ENCODE data around the gene TRRAP.

Gene TRRAP

DNA sequence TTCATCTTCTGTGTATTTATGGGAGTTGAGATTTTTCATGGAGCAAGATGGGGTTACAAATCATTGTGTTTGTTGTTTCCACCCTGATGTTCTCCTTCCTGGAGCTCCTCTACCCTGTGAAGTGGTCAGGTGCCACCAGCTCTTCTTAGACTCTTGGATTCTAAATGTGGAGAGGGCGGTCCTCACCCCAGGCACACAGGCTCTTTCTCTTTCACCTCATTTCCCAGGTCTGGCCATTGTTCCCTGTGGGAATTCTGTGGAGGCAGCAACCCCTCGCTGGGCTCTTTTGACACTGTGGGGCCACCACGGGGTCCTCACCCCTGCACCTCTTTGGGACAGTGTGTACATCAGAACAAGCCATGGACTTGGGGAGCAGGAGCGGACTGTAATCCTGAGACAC lies 95.9 kb downstream of the TRRAP start:
- DNase-seq (ENCODE audit: low spot score) = no peak
- in situ Hi-C loops (cut with MboI; ENCODE audit: low sequenced_read_pairs, unreplicated experiment) = no loop called here
- TF ChIP-seq, protein P1, sequence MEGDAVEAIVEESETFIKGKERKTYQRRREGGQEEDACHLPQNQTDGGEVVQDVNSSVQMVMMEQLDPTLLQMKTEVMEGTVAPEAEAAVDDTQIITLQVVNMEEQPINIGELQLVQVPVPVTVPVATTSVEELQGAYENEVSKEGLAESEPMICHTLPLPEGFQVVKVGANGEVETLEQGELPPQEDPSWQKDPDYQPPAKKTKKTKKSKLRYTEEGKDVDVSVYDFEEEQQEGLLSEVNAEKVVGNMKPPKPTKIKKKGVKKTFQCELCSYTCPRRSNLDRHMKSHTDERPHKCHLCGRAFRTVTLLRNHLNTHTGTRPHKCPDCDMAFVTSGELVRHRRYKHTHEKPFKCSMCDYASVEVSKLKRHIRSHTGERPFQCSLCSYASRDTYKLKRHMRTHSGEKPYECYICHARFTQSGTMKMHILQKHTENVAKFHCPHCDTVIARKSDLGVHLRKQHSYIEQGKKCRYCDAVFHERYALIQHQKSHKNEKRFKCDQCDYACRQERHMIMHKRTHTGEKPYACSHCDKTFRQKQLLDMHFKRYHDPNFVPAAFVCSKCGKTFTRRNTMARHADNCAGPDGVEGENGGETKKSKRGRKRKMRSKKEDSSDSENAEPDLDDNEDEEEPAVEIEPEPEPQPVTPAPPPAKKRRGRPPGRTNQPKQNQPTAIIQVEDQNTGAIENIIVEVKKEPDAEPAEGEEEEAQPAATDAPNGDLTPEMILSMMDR (IDR thresholded peaks at IDR 0.05; ENCODE audit: borderline replicate concordance, control extremely low read depth, extremely low read depth, insufficient read depth, missing control alignments) = no peak

DNA sequence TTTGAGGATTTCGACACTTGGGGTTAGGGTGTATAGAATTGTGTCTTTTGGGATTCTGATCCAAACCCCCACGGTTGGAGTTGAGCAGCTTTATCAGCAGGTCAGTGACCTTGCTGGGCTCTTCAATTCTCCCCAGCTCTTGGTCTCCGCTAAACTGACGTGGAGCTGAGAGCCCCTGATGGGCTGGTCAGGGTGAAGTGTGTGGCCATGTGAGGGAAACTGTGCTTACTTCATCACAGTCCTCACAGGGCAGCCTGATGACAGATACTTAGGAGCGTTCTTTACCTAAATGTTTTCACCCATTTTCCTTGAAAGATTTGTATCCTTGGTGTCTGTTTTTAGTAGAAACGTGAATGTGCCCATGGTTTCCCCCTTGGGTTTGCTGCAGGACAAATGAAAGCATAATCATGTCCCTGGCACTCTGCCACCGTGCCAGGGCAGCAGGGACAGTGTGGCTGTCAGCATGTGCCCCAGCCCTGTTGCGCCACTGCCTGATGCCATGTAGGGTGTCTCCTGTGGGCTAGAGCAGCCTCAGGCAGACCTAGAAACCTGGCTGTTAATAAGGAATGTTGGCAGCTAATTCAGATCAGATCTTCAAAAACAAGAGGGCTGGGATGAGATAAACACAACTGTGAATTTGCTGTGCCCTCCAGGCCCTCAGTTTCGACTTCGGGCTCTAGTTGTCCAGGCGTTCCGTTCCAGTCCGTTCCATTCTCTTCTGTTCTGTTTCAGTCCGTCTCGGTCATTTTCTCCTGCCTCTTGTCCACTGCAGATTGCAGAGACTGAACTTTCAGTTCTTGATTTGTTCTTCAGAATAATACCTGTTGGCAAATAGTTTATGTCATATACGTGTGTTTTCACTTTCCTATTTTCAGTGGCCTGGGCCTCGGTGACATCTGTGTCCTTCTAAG lies 96.8 kb downstream of the TRRAP start:
- DNase-seq (ENCODE audit: low spot score) = no peak
- TF ChIP-seq, protein P1 (IDR thresholded peaks at IDR 0.05; ENCODE audit: borderline replicate concordance, control extremely low read depth, extremely low read depth, insufficient read depth, missing control alignments) = no peak
- in situ Hi-C loops (cut with MboI; ENCODE audit: low sequenced_read_pairs, unreplicated experiment) = no loop called here

DNA sequence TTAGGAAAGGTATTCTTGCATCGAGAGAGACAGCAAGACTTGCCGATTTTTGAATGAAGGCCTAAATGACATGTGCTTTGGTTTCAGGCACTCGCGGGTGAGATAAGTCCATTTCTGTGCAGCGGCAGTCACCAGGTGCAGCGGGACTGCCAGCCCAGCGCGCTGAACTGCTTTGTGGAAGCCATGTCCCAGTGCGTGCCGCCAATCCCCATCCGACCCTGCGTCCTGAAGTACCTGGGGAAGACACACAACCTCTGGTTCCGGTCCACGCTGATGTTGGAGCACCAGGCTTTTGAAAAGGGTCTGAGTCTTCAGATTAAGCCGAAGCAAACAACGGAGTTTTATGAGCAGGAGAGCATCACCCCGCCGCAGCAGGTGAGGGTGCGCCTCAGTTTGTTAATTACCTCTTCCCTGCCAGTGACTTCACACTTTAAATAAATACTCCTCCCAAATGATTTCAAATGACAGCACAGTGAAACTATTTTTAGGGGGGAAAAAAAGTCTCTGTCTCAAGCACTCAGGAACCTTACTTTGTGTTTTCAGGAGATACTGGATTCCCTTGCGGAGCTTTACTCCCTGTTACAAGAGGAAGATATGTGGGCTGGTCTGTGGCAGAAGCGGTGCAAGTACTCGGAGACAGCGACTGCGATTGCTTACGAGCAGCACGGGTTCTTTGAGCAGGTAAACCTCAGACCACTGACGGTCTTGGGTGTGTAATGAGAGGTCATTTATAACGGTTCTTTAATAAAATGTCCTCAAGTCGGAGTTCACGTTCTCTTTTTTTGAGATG lies 98.3 kb downstream of the TRRAP start:
- TF ChIP-seq, protein P1 (IDR thresholded peaks at IDR 0.05; ENCODE audit: borderline replicate concordance, control extremely low read depth, extremely low read depth, insufficient read depth, missing control alignments) = no peak
- in situ Hi-C loops (cut with MboI; ENCODE audit: low sequenced_read_pairs, unreplicated experiment) = no loop called here
- DNase-seq (ENCODE audit: low spot score) = no peak

DNA sequence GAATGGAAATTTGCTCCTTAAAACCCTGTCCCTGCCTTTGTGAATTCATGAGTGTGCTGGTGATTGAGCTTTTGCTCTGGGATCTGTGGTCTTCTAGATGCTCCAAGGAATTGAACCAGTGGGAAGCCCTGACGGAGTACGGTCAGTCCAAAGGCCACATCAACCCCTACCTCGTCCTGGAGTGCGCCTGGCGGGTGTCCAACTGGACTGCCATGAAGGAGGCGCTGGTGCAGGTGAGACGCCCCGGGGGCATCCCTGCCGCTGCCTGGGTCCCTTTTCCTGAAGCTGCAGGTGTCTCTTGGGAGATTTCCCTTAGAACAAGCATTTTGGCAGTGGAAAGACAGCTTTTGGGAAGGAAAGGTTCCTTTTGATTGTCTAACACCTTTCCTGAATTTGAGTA lies 100.3 kb downstream of the TRRAP start:
- TF ChIP-seq, protein P1 (IDR thresholded peaks at IDR 0.05; ENCODE audit: borderline replicate concordance, control extremely low read depth, extremely low read depth, insufficient read depth, missing control alignments) = no peak
- in situ Hi-C loops (cut with MboI; ENCODE audit: low sequenced_read_pairs, unreplicated experiment) = no loop called here
- no peak for DNase-seq (ENCODE audit: low spot score)

DNA sequence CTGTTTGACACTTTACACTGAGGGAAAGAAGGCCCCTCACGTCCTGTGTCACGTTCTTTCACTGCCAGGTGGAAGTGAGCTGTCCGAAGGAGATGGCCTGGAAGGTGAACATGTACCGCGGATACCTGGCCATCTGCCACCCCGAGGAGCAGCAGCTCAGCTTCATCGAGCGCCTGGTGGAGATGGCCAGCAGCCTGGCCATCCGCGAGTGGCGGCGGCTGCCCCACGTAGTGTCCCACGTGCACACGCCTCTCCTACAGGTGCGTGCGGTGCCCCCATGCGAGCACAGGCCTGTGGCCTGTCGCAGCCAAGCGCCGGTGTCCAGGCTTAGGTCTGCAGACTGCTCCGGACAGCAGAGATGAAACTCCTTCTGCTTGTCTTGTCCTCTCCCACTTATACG lies 103.4 kb downstream of the TRRAP start:
- in situ Hi-C loops (cut with MboI; ENCODE audit: low sequenced_read_pairs, unreplicated experiment) = no loop called here
- DNase-seq (ENCODE audit: low spot score) = no peak
- TF ChIP-seq, protein P1 (IDR thresholded peaks at IDR 0.05; ENCODE audit: borderline replicate concordance, control extremely low read depth, extremely low read depth, insufficient read depth, missing control alignments) = no peak

DNA sequence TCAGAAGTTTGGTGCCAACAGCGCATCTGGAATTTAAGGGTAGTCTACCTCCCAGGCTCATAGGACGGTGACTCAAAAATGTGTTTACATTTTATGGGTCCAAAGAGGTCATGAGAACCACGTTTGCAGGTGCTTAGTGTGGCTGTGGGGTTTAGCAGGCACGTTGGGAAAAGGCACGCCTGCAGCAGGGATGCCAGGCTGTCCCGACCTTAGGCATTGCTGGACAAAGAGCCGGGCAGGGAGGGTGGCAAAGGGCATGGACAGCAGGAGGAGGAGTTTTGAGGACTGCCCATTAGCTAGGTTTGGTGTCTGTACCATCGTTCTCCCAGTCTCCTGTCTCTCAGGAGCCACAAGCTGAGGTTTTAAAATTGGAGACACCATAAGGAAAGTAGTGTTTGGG lies 104.4 kb downstream of the TRRAP start:
- DNase-seq (ENCODE audit: low spot score) = no peak
- TF ChIP-seq, protein P1 (IDR thresholded peaks at IDR 0.05; ENCODE audit: borderline replicate concordance, control extremely low read depth, extremely low read depth, insufficient read depth, missing control alignments) = no peak
- in situ Hi-C loops (cut with MboI; ENCODE audit: low sequenced_read_pairs, unreplicated experiment) = no loop called here
